GM12891 (cell line): ENCODE data around the gene CDKL5.

Experiments
- POLR2A ChIP-seq: IDR thresholded peaks from 2 replicates; pipeline ENCODE4 v1.6.1; 2011; ENCODE audit warnings: low read depth, low read length, control low read depth
- POLR2AphosphoS5 ChIP-seq: IDR thresholded peaks from 2 replicates; pipeline ENCODE4 v1.6.1; 2011; ENCODE audit warnings: low read depth, low read length, control low read depth
- SPI1 ChIP-seq: IDR thresholded peaks from 2 replicates; pipeline ENCODE4 v1.6.1; 2011; ENCODE audit warnings: low read depth, low read length, control low read depth
- TAF1 ChIP-seq: IDR thresholded peaks from 2 replicates; pipeline ENCODE4 v1.6.1; 2011; ENCODE audit warnings: low read depth, low read length, control low read depth

GRCh38 chrX:18666614-18667013 lies 241.2 kb downstream of the CDKL5 start:
- TF ChIP-seq POLR2AphosphoS5 (no peak), POLR2A (no peak), SPI1 (no peak), TAF1 (no peak)
